Stimulated activated CD8-positive, alpha-beta memory T cell treated with anti-CD3 and anti-CD28 coated beads, Interleukin-4, amount 100 ng/mL, for 4 hours (primary cell): ENCODE measurements around the gene EPHB1.

Experiments
- DNase-seq, 2 donors: peaks; one replicate each; pipeline ENCODE4 v3.0.0-alpha.2; 2020; ENCODE audit warnings: low read depth in 2 of 2, low spot score in 1 of 2

The EPHB1 gene

DNA sequence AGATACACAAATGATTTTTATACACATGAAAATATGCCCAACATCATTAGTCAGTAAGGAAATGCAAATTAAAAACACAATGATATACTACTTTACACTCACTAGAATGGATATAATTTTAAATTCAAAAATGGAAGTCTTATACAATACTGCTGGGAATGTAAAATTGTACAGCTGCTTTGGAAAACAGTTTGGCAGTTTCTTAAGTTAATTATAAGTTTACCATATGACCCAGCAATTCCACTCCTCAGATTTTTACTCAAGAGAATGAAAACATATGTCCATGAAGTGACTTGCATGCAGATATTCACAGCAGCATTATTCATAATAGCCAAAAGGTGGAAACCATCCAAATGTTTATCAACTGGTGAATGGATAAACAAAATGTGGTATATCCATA is 281.3 kb downstream of the EPHB1 start:
- no peak for DNase-seq

DNA sequence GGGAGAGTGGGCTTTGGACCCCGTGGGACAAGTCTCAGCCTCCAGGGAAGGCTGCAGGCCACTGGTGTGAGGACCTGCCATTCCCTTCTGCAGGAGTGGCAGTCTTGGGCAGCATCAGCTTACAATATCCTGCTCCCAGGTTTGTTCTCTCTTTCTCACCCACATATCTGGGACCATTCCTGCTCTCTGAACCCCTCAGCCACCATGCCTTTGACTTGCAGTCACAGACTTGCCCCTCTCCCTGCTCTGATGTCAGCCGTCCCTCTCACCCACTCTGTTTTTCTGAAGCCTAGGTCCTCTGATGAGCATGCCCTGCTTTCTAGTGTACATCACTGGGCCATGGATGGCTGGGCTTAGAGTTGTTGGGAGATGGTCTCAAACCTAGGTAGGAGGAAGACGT is 282.1 kb downstream of the EPHB1 start:
- DNase-seq: no peak

DNA sequence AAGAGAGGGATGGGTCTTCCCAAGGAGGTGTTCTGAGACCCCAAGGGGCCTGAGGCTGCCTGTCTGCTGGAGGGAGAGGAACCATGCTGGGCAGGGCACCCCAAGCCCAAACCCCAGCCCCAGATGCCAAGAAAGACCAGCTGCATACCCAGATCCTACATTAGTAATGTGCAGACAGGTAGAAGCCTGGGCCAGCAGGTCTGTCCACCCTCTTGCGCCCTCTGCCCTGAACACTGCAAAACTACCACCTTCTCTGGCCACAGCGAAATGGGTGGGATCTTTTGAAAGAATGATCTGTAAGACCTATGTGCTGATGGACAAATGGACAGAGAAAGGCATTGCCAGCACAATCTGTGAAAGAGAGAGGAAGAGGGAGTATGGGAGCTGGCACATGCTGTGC is 283.2 kb downstream of the EPHB1 start:
- no peak for DNase-seq

DNA sequence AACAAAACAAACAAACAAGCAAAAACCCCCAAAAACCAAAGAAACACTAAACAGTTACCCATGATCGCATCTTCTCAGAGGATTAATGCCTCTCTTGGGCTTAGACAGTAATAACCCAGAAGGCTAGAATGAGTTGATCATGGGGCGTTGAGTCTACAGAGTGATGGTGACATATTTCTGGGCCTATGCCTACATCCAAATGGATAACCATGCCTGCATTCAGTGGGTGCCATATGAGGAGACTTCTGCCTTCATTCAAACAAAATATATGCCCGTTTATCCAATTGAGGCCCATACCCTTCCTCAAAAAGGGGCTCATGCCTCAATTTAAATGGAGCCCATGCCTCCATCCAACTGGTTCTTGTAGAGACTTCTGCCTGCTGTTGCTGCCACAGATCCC is 284.0 kb downstream of the EPHB1 start:
- no peak for DNase-seq

DNA sequence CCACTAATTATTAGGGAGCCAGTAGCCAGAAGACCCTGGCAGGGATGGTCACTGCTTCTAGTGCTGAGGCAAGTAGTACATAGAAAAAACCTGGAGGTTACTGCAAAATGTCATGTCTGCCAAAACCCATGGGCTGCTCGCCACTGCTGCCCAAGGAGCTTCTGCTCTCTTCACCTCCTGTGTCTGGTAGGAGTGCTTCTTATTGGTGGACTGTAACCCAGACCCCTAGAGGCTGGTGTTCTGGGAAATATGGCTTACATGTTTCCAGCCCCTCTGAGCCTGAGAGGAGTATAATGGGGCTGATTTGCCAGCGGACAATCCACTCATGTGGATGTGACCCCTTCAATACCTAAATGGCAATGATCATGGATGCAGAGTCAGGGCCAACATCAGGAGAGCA is 286.4 kb downstream of the EPHB1 start:
- DNase-seq: no peak

DNA sequence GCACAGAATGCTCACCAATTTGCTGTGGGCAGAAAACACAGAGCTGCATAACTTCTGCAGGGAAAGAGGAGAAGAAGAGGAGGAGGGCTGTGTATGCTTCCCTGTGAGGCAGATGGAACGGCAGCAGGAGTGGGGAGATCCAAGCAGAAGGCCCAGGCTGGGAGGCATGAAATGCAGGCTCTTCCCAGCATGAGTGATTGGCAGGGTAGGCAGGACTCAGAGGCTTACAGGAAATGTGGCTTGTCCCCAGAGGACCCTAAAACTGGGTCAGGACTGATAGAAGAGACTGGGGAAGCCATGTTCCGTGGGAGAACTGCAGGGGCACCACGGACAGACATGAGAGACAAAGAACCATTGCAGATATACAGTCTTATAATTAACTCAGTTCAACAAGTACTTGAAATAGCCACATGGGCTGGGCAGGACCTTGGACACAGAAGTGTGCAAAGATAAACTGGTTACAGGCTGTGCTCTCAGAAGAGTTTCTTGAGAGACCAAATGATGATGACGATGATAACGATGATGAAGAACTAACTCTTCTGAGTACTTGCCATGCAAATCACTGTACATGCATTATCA is 286.9 kb downstream of the EPHB1 start:
- DNase-seq: no peak

DNA sequence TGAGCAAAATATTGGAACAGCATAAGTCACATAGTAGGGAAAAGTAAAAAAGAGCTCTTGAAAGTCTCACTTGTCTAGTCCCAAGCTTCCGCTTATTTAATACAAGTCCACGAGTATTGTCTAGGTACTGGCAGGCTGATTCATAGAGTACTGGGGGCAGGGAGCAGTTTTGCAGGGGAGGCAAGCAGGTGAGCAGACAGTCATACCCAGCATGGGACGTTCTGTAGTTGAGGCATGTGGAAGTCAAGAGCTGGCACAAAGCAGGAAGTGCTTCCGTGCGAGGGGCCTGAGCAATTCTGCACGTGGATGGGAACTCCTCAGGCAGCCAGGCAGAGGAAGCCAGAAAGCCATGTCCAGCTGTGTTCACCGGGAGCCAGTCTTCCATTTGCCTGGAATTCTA is 287.6 kb downstream of the EPHB1 start:
- DNase-seq: no peak

DNA sequence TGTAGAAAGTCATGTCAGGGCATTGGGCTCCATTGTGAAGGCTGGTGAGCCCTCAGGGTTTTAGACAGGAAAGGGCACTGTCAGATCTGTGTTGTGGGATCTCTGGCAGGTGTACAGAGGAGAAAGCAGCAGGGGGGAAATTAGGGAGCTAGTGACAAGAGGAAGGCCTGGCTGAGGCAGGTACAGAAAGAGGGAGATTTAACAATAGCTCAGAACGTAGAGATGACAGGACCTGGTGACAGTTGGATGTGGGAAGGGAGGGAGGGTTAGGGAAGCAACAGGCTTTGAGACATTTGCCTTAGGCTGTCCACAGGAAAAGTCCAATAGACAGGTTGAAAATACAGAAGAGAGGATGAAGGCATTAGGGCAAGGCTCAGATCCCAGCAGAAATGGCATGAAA is 288.1 kb downstream of the EPHB1 start:
- no peak for DNase-seq

DNA sequence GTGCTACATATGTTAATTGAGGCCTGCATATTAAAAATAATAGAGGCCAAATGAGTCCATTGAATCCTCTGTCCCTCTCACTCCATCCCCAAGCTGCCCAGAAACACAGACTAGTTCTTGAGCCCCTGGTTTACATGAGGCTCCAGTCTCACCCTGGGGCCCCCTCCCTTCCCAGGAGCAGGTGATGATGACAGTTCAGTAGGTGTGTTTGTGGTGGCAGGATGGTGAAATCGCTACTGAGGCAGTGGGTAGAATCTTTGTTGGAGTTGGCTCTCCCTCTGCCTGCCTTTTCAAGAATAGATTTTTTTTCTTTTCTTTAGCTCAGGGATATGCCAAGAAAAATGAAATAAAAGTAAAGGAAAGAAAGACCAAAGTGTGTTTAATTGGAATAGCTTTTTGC is 288.7 kb downstream of the EPHB1 start:
- no peak for DNase-seq

DNA sequence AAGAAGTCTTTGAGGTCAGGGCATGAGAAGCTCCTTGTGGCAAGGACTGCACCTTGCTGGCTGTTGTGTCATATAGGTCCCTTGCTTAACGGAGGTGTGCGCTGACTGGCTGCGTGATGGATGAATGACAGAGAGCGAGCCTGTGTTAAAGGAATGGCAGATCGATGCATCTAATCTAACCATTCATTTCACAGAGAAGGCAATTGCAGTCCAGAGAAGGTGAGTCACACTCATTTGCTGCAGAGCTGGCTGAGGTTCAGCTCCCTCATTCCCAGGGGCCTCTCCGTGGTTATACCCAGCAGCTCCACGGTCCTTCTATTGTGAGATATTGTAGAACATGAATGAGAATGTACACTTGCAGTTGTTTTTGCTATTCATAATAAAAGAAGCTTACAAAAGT is 289.3 kb downstream of the EPHB1 start:
- DNase-seq: no peak

DNA sequence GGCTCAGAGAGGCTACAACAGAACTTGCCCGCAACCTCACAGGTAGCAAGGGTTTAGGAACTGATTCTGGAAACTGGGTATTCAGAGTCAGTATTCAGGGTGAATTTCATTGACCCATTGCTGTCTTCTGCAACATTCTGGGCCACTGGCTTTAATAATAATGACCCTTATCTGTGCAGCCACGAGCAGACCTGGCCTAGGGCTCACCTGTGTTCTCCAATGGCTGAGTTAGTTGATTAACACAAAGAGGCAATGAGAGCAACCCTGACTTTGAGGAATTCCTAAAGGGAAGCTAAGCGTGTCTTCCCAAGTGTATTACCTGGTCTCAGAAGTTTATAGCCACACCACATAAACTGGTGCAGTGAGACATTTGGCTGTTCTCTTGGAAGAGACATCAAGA is 289.9 kb downstream of the EPHB1 start:
- no peak for DNase-seq

DNA sequence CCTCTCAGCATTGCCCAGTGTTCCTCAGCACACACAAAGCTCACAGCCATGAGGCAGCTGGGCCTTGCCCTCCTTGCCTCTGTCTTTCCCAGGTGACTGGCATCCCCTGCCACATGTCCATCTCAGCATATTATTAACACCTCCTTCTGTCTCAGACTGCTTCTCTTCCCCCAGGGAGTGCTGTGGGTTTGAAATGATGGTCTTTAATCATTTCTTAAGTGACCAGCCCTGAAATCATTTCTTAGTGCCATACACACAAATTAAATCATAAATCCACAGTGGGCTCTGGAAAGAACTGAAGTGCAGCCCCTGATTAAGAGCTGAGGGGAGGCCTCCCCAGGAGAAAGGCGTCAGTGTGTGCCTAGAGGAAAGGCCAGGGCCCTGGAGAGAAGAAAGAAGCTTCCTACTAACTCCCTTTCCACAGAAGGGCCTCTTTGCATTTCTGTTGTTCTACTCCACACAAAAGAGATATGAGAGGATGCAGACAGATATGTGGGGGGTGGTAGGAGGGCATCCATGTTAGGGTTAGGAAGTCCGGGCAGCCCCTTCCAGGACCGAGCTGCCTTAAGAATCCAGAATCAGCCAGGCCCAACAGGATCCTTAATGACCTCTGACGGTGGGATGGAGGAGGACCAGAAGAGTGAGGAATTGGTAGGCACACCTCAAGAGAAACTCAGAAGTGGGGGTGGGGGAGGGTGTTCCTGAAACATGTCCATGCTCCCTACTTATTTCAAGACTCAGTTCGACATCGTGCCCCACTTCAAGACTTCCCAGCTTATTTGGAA is 290.8 kb downstream of the EPHB1 start:
- DNase-seq: no peak

DNA sequence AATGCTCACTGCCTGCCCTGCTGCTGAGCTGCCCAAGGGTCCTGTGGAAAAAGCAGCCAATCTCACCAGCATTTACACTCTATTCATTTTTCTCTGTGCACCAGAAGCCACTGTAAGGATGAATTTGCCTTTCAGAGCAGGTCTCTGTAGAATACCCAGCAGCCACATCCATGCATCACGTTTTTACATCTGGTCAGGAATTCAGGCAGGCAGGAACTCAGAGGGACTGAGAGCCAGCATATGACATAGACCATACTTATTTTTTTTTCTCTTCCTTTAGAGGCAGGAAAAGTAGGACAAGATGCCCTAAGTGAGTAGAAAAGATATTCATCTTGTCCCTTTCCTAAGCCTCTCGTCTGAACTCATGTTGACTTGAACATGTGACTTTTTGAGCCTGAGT is 292.7 kb downstream of the EPHB1 start:
- DNase-seq: no peak

DNA sequence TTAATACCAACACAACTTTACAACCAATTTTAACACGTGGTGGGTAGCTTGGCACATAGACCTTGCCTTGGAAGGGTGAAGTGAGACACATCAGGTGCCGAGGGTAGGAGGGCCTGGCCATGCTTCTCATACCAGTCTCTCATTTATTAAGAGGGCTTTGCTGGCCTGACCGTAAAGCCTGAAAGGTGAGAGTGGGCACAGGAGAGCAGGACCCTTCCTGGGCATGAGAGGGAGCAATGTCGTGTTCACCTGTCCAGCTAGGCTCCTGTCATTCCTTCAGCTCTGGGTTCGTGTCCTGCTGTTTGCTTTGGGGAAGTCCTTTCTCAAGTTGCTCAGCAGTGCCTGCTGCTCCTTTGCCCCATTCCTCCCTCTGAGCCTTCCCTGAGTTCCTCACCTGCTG is 294.4 kb downstream of the EPHB1 start:
- DNase-seq: no peak

DNA sequence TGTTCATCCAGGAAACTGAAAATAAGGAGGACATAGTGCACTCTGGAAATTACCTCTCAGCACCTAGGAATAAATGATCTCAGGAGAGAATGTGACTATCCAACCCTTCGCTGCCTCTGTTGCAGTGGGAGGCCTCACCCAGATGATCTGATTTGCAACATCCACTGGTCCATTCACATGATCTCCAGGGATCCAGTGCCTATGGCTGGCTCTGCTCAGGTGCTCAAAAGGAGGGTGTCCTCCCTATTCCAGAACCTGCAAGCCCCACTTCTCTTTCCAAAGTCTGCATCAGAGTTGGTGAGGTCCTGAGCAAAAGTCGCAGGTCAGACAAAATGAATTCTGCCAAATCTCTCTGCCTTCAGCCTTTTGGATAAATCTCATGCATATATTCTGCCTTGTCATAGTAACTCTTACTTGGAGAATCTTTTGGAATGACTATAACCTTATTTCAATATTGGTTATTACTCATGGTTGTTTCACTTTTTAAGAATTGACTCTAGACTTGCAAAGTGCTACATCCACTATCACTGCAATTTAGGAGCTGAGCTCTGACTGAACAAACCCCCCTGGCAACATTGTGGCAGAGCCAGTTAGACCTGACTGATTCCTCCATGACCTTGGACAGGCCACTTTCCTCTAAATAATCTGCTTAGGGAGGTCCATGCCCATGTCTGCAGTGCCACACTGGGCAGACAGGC is 295.1 kb downstream of the EPHB1 start:
- no peak for DNase-seq

DNA sequence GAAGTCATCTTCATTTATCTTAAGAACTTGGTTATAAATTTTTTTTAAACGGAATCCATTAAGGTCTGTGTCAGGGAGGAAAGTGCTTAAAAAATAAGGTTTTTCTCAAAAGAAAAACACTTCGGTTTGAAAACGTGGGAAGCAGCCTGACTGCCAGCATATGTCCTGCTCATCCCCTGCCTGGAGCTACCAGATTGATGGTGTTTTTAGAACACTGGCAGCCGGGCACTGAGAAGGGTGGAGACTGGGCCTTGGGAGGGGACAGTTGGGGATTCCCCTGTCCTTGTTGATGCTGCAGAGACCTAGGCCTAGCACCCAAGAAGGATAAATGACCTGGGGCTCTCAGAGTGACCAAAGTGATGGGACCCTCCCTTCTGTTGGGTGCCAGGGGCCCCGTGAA is 296.9 kb downstream of the EPHB1 start:
- DNase-seq: no peak

DNA sequence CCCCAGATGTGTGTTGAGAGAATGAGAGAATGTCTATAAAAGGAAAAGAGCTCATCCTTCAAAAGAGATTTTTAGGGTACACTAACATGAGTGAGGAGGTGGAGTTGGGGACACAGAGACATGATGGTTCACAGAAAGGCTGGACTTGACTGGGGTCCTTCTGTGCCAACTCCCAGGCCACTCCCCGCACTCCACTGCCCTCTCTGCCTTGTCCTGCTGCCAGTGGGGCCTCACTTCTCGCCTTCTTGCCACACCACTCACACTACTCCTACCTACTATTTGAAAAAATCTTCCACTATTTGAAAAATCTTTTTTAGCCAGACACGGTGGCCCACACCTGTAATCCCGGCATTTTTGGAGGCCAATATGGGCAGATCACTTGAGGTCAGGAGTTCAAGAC is 298.1 kb downstream of the EPHB1 start:
- DNase-seq: no peak

DNA sequence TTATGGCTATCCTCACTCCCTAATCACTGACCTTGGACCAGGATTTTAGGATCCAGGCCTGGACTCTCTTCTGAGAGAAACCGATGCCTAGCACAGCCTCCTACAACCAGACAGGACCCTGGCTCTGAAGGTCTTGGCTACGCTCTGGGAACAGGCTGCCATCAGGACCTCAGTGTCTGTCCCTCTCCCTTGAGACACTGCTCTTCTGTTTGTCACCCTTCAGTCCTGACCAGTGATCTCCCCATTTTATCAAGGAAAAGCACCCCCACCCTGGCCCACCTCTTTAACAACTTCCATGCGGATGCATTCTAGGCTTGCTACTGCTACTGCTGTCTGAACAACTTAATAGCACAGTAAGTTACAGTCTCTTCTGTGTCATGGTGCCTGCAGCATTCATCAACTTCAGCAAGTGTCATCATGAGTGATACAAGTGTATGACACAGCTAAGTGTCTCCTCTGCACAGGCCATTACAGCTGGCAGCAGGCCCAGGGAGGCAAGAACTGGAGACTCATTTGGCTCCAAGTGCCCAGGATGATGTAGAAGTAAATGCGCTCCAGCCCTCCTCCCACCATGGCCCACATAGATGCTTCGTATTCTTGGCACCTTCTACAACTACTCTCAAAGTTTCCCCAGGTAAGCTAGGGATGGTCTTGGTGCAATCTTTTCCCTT is 302.4 kb downstream of the EPHB1 start:
- DNase-seq: no peak

DNA sequence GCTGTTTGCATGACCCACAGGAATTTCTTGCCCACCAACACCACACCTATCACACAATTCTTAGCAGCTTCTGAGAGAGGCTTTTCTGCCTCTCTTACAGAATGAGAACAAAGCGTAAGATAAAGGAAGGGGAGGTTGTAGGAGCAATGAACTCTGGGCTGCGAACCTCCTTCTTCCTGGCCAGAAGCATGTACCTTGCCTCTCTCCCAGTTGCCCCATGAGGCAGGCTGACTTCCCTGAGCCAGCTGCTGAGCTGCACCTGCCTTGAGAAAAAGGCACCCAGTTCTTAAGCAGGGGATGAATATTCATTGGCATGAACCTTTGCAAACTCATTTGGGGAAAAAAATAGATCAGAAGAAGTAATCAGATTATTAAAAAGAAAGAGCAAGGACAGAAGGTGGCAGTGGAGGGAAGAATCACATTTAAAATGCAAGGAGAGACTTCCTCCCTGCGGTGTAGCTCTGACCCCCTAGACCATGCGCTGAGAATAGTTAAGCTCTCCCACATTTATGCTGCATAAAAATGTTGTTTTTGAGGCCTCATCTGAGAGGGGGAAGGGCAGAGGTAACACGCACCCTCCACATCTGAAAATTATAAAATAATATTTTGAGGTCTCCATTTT is 304.8 kb downstream of the EPHB1 start:
- no peak for DNase-seq

DNA sequence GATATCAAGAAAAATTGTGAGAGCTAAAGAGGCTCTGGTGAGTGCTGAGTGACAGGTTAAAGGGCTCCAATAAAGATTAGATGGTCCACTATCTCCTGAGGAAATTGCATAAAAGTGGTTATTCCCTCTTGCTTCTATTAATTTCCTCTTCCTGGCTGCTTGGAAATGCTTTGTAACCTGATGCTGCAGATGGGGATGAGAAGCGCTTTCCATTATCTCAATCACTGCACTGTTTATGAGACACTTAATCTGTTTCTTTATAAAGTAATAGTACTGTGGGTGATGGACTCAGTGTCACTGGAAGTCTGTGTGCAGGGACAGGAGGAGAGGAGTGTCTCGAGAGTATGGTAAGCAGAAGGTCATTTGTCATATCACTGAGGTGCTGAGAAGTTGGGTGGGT is 305.3 kb downstream of the EPHB1 start:
- no peak for DNase-seq

DNA sequence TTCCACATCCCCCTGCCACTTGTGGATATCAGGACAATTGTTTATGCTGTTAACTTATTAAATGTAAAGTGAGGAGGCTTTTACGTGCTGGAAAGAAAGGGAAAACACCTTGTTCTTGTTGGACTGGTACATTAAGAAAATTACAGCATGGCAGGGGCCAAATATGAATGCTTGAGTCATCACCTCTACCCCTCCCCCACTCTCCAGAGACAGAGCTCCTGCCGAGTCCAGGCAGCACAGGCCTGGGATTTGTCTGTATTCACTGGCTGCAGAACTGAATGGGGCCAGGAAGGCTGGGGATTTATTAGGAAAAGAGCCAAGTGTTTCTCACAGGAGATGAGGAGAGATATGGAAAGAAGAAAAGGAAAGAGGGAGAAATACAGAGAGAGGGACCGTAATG is 308.9 kb downstream of the EPHB1 start:
- DNase-seq: no peak

DNA sequence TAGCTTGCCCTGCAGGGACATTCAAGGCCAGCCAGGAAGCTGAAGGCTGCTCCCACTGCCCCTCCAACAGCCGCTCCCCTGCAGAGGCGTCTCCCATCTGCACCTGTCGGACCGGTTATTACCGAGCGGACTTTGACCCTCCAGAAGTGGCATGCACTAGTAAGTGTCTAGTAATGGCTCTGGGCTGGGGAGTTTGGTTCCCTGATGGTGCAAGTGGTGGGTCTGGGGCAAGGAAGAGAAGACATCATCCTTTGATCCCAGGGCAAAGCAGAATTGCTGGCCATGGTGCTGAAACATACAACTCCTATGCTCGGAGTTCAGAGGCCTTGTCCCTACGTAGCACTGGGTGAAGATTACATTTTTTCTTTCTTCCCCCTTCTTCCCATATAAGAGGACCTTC is 311.4 kb downstream of the EPHB1 start:
- DNase-seq: no peak
